Type B pancreatic cell (in vitro differentiated cells): Measurements from ENCODE around the gene SSPN. TPM values are rescaled to one million over a fixed set of nuclear protein-coding genes. Genes with fewer than 3 reads are reported as not detected.

Experiments used
- DNase-seq: peaks from one replicate; pipeline ENCODE4 v3.0.0; 2021; ENCODE audit warnings: mixed read lengths; ENCODE audit not compliant: unreplicated experiment; ENCODE audit errors: extremely low spot score
- H3K27ac Mint-ChIP-seq: 2 replicates; pipeline ENCODE4 v1.8.0; 2021; ENCODE audit warnings: mild to moderate bottlenecking, mixed read lengths
- H3K27me3 Mint-ChIP-seq: 2 replicates; pipeline ENCODE4 v1.8.0; 2021; ENCODE audit warnings: mixed read lengths
- H3K36me3 Mint-ChIP-seq: 2 replicates; pipeline ENCODE4 v1.8.0; 2021; ENCODE audit warnings: mixed read lengths
- H3K4me1 Mint-ChIP-seq: one replicate; pipeline ENCODE4 v1.8.0; 2021; ENCODE audit warnings: mixed read lengths; ENCODE audit not compliant: unreplicated experiment
- H3K4me3 Mint-ChIP-seq: 2 replicates; pipeline ENCODE4 v1.8.0; 2021; ENCODE audit warnings: mild to moderate bottlenecking, mixed read lengths
- H3K9me3 Mint-ChIP-seq: 2 replicates; pipeline ENCODE4 v1.8.0; 2021; ENCODE audit warnings: mixed read lengths
- total RNA-seq: library from RNA; stranded (reverse); gene quantifications from 2 replicates; pipeline ENCODE4 v1.2.1, GENCODE V29; 2021; ENCODE audit warnings: low replicate concordance
- TF ChIP-seq, protein P1 (sequence below): fragments of 200-600 bp; sonication (generic); conservative IDR thresholded peaks from 2 replicates; pipeline ENCODE4 v1.5.0; 2021; ENCODE audit warnings: antibody characterized with exemption, mild to moderate bottlenecking

SSPN gene
- total RNA-seq, 1 donor from 2014 or later: 11.3 TPM

GRCh38 chr12:26252946-26253345, 57.6 kb downstream of the SSPN start:
- Mint-ChIP-seq H3K27me3 (peaks cover 3% of the 10 kb centered on the region), H3K9me3 (peaks cover 13% of the 10 kb centered on the region), H3K4me3 (no peak overlapping the region), H3K27ac (no peak overlapping the region), H3K4me1 (no peaks in the 10 kb centered on the region), H3K36me3 (peaks cover 14% of the 10 kb centered on the region)
- DNase-seq: no peak
- TF ChIP-seq, protein P1, sequence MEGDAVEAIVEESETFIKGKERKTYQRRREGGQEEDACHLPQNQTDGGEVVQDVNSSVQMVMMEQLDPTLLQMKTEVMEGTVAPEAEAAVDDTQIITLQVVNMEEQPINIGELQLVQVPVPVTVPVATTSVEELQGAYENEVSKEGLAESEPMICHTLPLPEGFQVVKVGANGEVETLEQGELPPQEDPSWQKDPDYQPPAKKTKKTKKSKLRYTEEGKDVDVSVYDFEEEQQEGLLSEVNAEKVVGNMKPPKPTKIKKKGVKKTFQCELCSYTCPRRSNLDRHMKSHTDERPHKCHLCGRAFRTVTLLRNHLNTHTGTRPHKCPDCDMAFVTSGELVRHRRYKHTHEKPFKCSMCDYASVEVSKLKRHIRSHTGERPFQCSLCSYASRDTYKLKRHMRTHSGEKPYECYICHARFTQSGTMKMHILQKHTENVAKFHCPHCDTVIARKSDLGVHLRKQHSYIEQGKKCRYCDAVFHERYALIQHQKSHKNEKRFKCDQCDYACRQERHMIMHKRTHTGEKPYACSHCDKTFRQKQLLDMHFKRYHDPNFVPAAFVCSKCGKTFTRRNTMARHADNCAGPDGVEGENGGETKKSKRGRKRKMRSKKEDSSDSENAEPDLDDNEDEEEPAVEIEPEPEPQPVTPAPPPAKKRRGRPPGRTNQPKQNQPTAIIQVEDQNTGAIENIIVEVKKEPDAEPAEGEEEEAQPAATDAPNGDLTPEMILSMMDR: no peak

DNA sequence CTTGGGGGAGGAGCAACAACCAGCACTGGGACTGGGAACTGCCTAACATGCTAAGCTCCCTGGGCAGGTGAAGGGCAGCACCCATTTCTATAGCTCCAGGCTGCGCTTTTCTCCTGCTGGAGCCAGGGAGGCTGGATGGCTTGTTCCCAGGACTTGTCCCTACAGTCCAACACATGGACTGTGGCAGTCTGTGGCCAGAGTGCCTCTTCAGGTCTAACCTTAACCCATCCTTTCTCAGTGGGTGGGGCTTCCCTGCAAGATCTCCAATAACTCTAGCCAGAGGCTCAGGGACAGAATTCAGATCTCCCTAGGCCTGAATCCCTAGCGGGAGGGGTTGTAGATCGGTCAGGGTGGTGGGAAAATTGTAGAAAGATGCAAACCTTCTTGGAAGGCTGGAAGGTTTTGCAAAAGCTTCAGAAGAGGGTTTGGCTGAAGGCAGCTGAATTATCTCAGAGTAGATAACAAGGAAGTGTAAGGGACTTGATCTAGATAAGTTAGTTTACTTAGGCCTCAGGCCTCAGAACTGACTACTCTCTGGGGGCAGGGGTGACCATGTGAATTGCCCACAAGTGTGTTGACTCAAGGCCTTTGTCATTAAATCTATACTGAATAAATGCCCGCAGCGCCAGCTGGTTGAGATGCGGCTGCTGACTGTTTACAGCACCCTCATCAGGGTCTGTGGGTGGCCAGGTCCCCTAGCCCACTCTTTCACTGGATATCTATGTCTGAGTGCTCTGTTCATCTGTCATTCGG, 60.7 kb downstream of the SSPN start:
- Mint-ChIP-seq H3K27ac (no peak overlapping the region), H3K9me3 (peaks cover 9% of the 10 kb centered on the region), H3K4me3 (no peak overlapping the region), H3K4me1 (no peaks in the 10 kb centered on the region), H3K27me3 (peaks cover 12% of the 10 kb centered on the region), H3K36me3 (peaks cover 8% of the 10 kb centered on the region)
- DNase-seq: no peak
- TF ChIP-seq, protein P1: no peak

GRCh38 chr12:26264215-26264838, 69.0 kb downstream of the SSPN start:
- Mint-ChIP-seq H3K4me3 (no peak overlapping the region), H3K27ac (no peak overlapping the region)
- TF ChIP-seq, protein P1: no peak

GRCh38 chr12:26265606-26266005, 70.2 kb downstream of the SSPN start:
- H3K4me3 Mint-ChIP-seq: no peak overlapping the region
- peaks cover 4% of the 10 kb centered on the region for H3K4me1 Mint-ChIP-seq
- no peak overlapping the region for H3K27ac Mint-ChIP-seq
- H3K27me3 Mint-ChIP-seq: peaks cover 7% of the 10 kb centered on the region
- DNase-seq: no peak
- TF ChIP-seq, protein P1: no peak
- no peaks in the 10 kb centered on the region for H3K9me3 Mint-ChIP-seq
- no peaks in the 10 kb centered on the region for H3K36me3 Mint-ChIP-seq

More at GRCh38 chr12:26264215-26264838, 69.0 kb downstream of the SSPN start:
- H3K4me1 Mint-ChIP-seq: peaks cover 4% of the 10 kb centered on the region
- no peaks in the 10 kb centered on the region for H3K36me3 Mint-ChIP-seq
- H3K9me3 Mint-ChIP-seq: no peaks in the 10 kb centered on the region
- peaks cover 8% of the 10 kb centered on the region for H3K27me3 Mint-ChIP-seq
- DNase-seq: no peak

DNA sequence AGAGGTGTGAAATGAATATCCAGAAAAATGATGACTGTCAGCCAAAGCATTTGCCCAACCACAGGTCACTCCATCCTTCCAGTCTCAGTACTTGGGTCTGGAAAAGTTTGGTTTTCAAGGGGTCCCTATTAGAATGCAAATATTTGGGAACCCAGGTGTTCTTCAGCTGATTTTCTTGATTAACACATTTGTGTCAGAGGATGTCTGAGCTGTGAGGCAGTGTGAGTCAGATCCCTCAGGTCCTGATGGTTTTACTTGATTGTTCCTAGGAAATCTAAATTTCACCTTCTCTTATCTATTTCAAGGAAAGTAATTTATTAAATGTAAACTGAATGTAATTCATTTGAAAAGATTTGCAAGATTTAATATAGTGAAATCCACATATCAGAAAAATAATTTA, 71.5 kb downstream of the SSPN start:
- no peaks in the 10 kb centered on the region for H3K36me3 Mint-ChIP-seq
- H3K27me3 Mint-ChIP-seq: peaks cover 5% of the 10 kb centered on the region

More for the DNA sequence above, 71.5 kb downstream of the SSPN start:
- Mint-ChIP-seq H3K4me3 (no peak overlapping the region), H3K4me1 (peaks cover 4% of the 10 kb centered on the region), H3K27ac (no peak overlapping the region), H3K9me3 (no peaks in the 10 kb centered on the region)
- TF ChIP-seq, protein P1: no peak
- no peak for DNase-seq
